Spleen (tissue), 7 donors: Measurements from ENCODE around the gene EFNA5.

Experiments used
- CTCF ChIP-seq, 11 experiments: fragments of 200-600 bp in 7 of 11; fragments of 450-650 bp in 4 of 11; sonication (generic) in 4 of 11; IDR thresholded peaks in 8 of 11; conservative IDR thresholded peaks in 3 of 11; 1 replicate in 7 of 11; 2 replicates in 4 of 11; pipeline versions ENCODE4 v1.4.0 to v1.8.0; 2016 to 2021; ENCODE audit warnings: antibody characterized with exemption in 11 of 11, inconsistent platforms in 4 of 11, mild to moderate bottlenecking in 1 of 11
- POLR2A ChIP-seq, 3 donors: fragments of 450-650 bp; IDR thresholded peaks; one replicate each; pipeline ENCODE4 v1.5.1; 2017; ENCODE audit warnings: antibody characterized with exemption in 3 of 3, mild to moderate bottlenecking in 1 of 3
- POLR2AphosphoS5 ChIP-seq, 3 donors: sonication (generic); formaldehyde crosslinking; IDR thresholded peaks; one replicate each; pipeline ENCODE4 v1.5.1; 2017; ENCODE audit warnings: antibody characterized with exemption in 3 of 3
- donor health status: DM: no; HTN: no; CAD: no; lungs with moderate emphysema.
- donor health status: DM: no; HTN: no; CAD: no.
- donor health status: DM: no; HTN: no; CAD: no.

DNA sequence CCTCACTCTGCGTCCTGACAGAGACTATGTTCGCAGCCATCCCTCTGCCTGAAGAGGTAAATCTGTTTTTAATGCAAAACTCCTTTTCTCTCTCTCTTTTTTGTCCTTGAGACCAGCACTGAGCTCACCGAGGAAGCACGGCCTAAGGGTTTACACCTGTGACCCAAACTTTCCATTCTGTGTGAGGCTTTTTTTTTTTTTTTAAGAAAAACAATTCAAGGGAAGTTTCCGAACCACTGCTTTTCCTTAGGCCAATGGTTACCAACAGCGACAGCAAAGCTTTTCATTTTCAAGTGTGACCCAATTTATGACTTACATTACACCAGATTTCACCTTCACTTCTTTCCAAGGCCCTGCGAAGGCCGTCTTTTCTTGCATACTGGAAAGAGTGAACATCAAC is 205.9 kb downstream of the EFNA5 start:
- TF ChIP-seq POLR2AphosphoS5 (IDR thresholded peaks at IDR 0.05) (no peak), POLR2A (IDR thresholded peaks at IDR 0.05) (no peak), CTCF (IDR thresholded peaks at IDR 0.05 in 8 of 11, conservative IDR thresholded peaks at IDR 0.05 in 3 of 11) (no peak)
